GM12878 (cell line): ENCODE data around the gene PLAGL1. TPM values are rescaled to one million over a fixed set of nuclear protein-coding genes. Genes with fewer than 3 reads are reported as not detected.

Experiments used
- ATAC-seq: fragments of 200-7000 bp; cut with Tn5 transposase; 3 replicates; pipeline ENCODE4 v1.9.1; 2020; ENCODE audit warnings: mild to moderate bottlenecking, moderate library complexity
- BruUV-seq: library from RNA; stranded (reverse); fragments of 400-500 nt; replicated peaks from 2 replicates; lab custom pipeline; 2021; lab: Mats Ljungman, UMichigan
- CTCF ChIA-PET: fragments of 300-600 bp; sonication (Branson Sonifier 250); formaldehyde crosslinking; extraction: SDS; loops from one replicate; lab custom pipeline; 2021; ENCODE audit warnings: inconsistent platforms; lab: Yijun Ruan, JAX
- POLR2A ChIA-PET: fragments of 350-600 bp; formaldehyde crosslinking; extraction: SDS; loops from one replicate; lab custom pipeline; 2021; ENCODE audit warnings: inconsistent platforms; lab: Charles Lee
- RAD21 ChIA-PET: fragments of 300-600 bp; sonication (Branson Sonifier 250); formaldehyde crosslinking; loops from one replicate; lab custom pipeline; 2023; ENCODE audit warnings: antibody characterized with exemption; ENCODE audit not compliant: unreplicated experiment; lab: Charles Lee
- SMC1A ChIA-PET: fragments of 300-600 bp; sonication (Branson Sonifier 250); formaldehyde crosslinking; loops from one replicate; lab custom pipeline; 2023; ENCODE audit not compliant: unreplicated experiment, uncharacterized antibody; lab: Charles Lee
- DNase-seq: peaks from one replicate; pipeline ENCODE4 v3.0.0-alpha.2; 2011; ENCODE audit warnings: low read depth, low spot score
- FAIRE-seq: peaks from 3 replicates; lab custom pipeline; 2011; peaks lifted over from hg19 to GRCh38; lab: Jason Lieb, UNC
- H2AFZ ChIP-seq: 2 replicates; pipeline ENCODE4 v1.6.0; 2011; ENCODE audit warnings: low read depth, low read length, control low read depth; ENCODE audit not compliant: control insufficient read depth
- H3K27ac ChIP-seq: 2 replicates; pipeline ENCODE4 v1.5.1; 2011; ENCODE audit warnings: control low read depth; ENCODE audit not compliant: control insufficient read depth, insufficient read depth
- H3K27me3 ChIP-seq, 2 experiments: replicated peaks in 1 of 2; 2 replicates each; pipeline versions ENCODE4 v1.6.0 to v1.6.1; 2011; ENCODE audit warnings: low read length in 1 of 2; ENCODE audit not compliant: control insufficient read depth in 2 of 2, insufficient read depth in 2 of 2
- H3K36me3 ChIP-seq, 2 experiments: 2 replicates each; pipeline ENCODE4 v1.5.1; 2011; ENCODE audit warnings: low read length in 1 of 2; ENCODE audit not compliant: control insufficient read depth in 2 of 2, insufficient read depth in 2 of 2
- H3K4me1 ChIP-seq: 2 replicates; pipeline ENCODE4 v1.6.1; 2011; ENCODE audit warnings: mild to moderate bottlenecking, low read length, moderate library complexity, mixed read lengths; ENCODE audit not compliant: control insufficient read depth, insufficient read depth
- H3K4me2 ChIP-seq: 2 replicates; pipeline ENCODE4 v1.6.0; 2011; ENCODE audit warnings: control low read depth; ENCODE audit not compliant: control insufficient read depth, insufficient read depth
- H3K4me3 ChIP-seq: fragments of 200-600 bp; sonication (generic); 2 replicates; pipeline ENCODE4 v1.5.1; 2016
- H3K79me2 ChIP-seq: 2 replicates; pipeline ENCODE4 v1.6.0; 2011; ENCODE audit warnings: low read length; ENCODE audit not compliant: control insufficient read depth, insufficient read depth
- H3K9ac ChIP-seq: 2 replicates; pipeline ENCODE4 v1.8.0; 2011; ENCODE audit warnings: low read length, control low read depth, mixed read lengths; ENCODE audit not compliant: control insufficient read depth, insufficient read depth
- H3K9me3 ChIP-seq: replicated peaks from 3 replicates; pipeline ENCODE4 v1.5.1; 2011; ENCODE audit warnings: mild to moderate bottlenecking, low read length; ENCODE audit not compliant: control insufficient read depth, insufficient read depth
- H4K20me1 ChIP-seq: 2 replicates; pipeline ENCODE4 v1.6.0; 2011; ENCODE audit not compliant: control insufficient read depth, insufficient read depth
- BHLHE40 ChIP-seq, 2 experiments: fragments of 450-650 bp in 1 of 2; IDR thresholded peaks; 2 replicates each; pipeline ENCODE4 v1.6.1; 2011 to 2017; ENCODE audit warnings: low read depth in 2 of 2, borderline replicate concordance in 1 of 2, improper control_type of control experiment in 1 of 2, low read length in 1 of 2, mild to moderate bottlenecking in 1 of 2
- IKZF2 ChIP-seq, 2 experiments: fragments of 450-650 bp; IDR thresholded peaks; 2 replicates each; pipeline ENCODE4 v1.6.1; 2017; ENCODE audit warnings: mild to moderate bottlenecking in 2 of 2, moderate library complexity in 2 of 2
- KLF5 ChIP-seq: fragments of 450-650 bp; IDR thresholded peaks from 2 replicates; pipeline ENCODE4 v1.6.1; 2014; ENCODE audit warnings: mild to moderate bottlenecking; ENCODE audit not compliant: partially characterized antibody
- MYB ChIP-seq: fragments of 150-350 bp; IDR thresholded peaks from 2 replicates; pipeline ENCODE4 v1.6.1; 2014; ENCODE audit warnings: mild to moderate bottlenecking, low read depth, low read length, borderline replicate concordance
- PAX5 ChIP-seq: IDR thresholded peaks from 2 replicates; pipeline ENCODE4 v1.6.1; 2011; ENCODE audit warnings: low read depth, low read length, borderline replicate concordance
- SMARCA5 ChIP-seq: fragments of 450-650 bp; IDR thresholded peaks from 2 replicates; pipeline ENCODE4 v1.6.1; 2017; ENCODE audit warnings: mild to moderate bottlenecking
- SPI1 ChIP-seq: IDR thresholded peaks from 2 replicates; pipeline ENCODE4 v1.6.1; 2011; ENCODE audit warnings: low read depth, mild to moderate bottlenecking, low read length, moderate library complexity, borderline replicate concordance; ENCODE audit not compliant: insufficient read depth
- SREBF1 ChIP-seq: IDR thresholded peaks from 2 replicates; pipeline ENCODE4 v1.6.1; 2012; ENCODE audit warnings: mild to moderate bottlenecking, low read length
- SUPT20H ChIP-seq: IDR thresholded peaks from 2 replicates; pipeline ENCODE4 v1.6.1; 2011; ENCODE audit warnings: low read depth, mild to moderate bottlenecking, low read length, moderate library complexity, borderline replicate concordance; ENCODE audit not compliant: control insufficient read depth
- TAF1 ChIP-seq: IDR thresholded peaks from 2 replicates; pipeline ENCODE4 v1.6.1; 2011; ENCODE audit warnings: mild to moderate bottlenecking, low read depth, low read length, borderline replicate concordance
- WGBS: methylation state at CpG from one replicate; pipeline ENCODE4 v1.1.6; 2016; ENCODE audit warnings: low lambda C conversion rate; ENCODE audit not compliant: insufficient replicate concordance, insufficient coverage; ENCODE audit errors: missing lambda C conversion rate; 5-methylcytosine and 5-hydroxymethylcytosine counted together
- in situ Hi-C: fragments of 300-500 bp; cut with MboI; formaldehyde crosslinking; loops from 9 replicates; pipeline ENCODE4 v1.14.3; 2018; ENCODE audit warnings: mixed read lengths
- intact Hi-C: fragments of 100-400 bp; cut with micrococcal nuclease; formaldehyde crosslinking; loops from one replicate; pipeline ENCODE4 v1.14.2; 2022; ENCODE audit not compliant: unreplicated experiment
- polyA plus RNA-seq, 11 experiments: library from polyadenylated mRNA; depleted of rRNA in 4 of 11; unstranded in 6 of 11; stranded (reverse) in 5 of 11; fragments of >200 nt; fragmentation: Nextera tagmentation in 4 of 11; fragmentation: Illumina TruSeq in 1 of 11; extraction: Ambion mirVana in 4 of 11; extraction: Trizol in 1 of 11; gene quantifications; 1 replicate in 1 of 11; 2 replicates in 10 of 11; pipeline versions ENCODE4 v1.2.1 to v1.2.3, GENCODE V29; 2011 to 2016; ENCODE audit warnings: inconsistent platforms in 2 of 11, missing spikeins in 2 of 11, low read depth in 1 of 11
- total RNA-seq, 4 experiments: library from RNA; depleted of rRNA in 3 of 4; stranded (reverse); fragments of >200 nt in 3 of 4; fragmentation: Illumina TruSeq in 1 of 4; extraction: Trizol in 1 of 4; gene quantifications; 2 replicates each; pipeline versions ENCODE4 v1.2.1 to v1.2.3, GENCODE V29; 2013 to 2021
- TF ChIP-seq, protein P1 (sequence below): fragments of 450-650 bp; formaldehyde crosslinking; IDR thresholded peaks from 2 replicates; pipeline ENCODE4 v1.4.0; 2022; ENCODE audit warnings: mild to moderate bottlenecking, moderate library complexity
- TF ChIP-seq, protein P2 (sequence below): IDR thresholded peaks from 2 replicates; pipeline ENCODE4 v1.6.1; 2012; ENCODE audit warnings: mild to moderate bottlenecking, low read depth, low read length

The PLAGL1 gene
- total and polyA plus RNA-seq, 10 of the 15 experiments (the other 5 are each of a cell fraction or from before 2014, with no cell fraction given) = 2.6 to 19.1 (median 5.7) TPM

DNA sequence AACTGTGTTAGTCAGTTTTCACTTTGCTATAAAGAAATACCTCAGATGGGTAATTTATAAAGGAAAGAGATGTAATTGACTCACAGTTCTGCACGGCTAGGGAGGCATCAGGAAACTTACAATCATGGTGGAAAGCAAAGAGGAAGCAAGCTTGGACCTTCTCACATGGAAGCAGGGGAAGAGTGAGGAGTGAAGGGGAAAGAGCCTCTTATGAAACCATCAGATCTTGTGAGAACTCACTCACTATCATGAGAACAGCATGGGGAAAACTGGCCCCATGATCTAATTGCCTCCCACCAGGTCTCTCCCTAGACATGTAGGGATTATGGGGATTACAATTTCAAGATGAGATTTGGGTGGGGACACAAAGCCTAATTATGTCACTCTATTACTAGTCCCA is 41.3 kb upstream of the PLAGL1 start:
- in situ Hi-C loops (no loop called here), intact Hi-C loops (no loop called here)
- H3K4me2 ChIP-seq = no peak overlapping the region
- BruUV-seq = no TSS peak
- no peaks in the 10 kb centered on the region for H3K27me3 ChIP-seq
- no peaks in the 10 kb centered on the region for H4K20me1 ChIP-seq
- peaks cover 5% of the 10 kb centered on the region; the same call in 2 of the 3 replicates for H3K9me3 ChIP-seq
- ChIA-PET SMC1A (no interaction called here), CTCF (interaction anchor here (0.6 kb wide), 1 partner anchor 93 kb away, joined by 3 read pairs; no protein-coding TSS in a partner anchor), RAD21 (no interaction called here), POLR2A (no interaction called here)
- H3K4me1 ChIP-seq = no peaks in the 10 kb centered on the region
- FAIRE-seq (no peak), ATAC-seq (no peak), DNase-seq (no peak)
- WGBS = 32% methylated on average over 1 of the region's 1 CpG
- TF ChIP-seq, protein P1, sequence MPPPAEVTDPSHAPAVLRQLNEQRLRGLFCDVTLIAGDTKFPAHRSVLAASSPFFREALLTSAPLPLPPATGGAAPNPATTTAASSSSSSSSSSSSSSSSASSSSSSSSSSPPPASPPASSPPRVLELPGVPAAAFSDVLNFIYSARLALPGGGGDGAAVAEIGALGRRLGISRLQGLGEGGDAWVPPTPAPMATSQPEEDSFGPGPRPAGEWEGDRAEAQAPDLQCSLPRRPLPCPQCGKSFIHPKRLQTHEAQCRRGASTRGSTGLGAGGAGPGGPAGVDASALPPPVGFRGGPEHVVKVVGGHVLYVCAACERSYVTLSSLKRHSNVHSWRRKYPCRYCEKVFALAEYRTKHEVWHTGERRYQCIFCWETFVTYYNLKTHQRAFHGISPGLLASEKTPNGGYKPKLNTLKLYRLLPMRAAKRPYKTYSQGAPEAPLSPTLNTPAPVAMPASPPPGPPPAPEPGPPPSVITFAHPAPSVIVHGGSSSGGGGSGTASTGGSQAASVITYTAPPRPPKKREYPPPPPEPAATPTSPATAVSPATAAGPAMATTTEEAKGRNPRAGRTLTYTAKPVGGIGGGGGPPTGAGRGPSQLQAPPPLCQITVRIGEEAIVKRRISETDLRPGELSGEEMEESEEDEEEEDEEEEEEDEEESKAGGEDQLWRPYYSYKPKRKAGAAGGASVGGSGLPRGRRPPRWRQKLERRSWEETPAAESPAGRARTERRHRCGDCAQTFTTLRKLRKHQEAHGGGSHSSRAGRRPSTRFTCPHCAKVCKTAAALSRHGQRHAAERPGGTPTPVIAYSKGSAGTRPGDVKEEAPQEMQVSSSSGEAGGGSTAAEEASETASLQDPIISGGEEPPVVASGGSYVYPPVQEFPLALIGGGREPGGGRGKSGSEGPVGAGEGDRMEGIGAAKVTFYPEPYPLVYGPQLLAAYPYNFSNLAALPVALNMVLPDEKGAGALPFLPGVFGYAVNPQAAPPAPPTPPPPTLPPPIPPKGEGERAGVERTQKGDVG = no peak
- no peak for TF ChIP-seq SPI1
- no peak for TF ChIP-seq PAX5
- TF ChIP-seq IKZF2 (IDR thresholded peaks at IDR 0.05) = no peak
- TF ChIP-seq BHLHE40 (IDR thresholded peaks at IDR 0.05; ENCODE audit: borderline replicate concordance in 1 of 2, low read depth in 2 of 2, low read length in 1 of 2) = no peak
- no peak for TF ChIP-seq MYB
- no peak for TF ChIP-seq KLF5
- TF ChIP-seq, protein P2, sequence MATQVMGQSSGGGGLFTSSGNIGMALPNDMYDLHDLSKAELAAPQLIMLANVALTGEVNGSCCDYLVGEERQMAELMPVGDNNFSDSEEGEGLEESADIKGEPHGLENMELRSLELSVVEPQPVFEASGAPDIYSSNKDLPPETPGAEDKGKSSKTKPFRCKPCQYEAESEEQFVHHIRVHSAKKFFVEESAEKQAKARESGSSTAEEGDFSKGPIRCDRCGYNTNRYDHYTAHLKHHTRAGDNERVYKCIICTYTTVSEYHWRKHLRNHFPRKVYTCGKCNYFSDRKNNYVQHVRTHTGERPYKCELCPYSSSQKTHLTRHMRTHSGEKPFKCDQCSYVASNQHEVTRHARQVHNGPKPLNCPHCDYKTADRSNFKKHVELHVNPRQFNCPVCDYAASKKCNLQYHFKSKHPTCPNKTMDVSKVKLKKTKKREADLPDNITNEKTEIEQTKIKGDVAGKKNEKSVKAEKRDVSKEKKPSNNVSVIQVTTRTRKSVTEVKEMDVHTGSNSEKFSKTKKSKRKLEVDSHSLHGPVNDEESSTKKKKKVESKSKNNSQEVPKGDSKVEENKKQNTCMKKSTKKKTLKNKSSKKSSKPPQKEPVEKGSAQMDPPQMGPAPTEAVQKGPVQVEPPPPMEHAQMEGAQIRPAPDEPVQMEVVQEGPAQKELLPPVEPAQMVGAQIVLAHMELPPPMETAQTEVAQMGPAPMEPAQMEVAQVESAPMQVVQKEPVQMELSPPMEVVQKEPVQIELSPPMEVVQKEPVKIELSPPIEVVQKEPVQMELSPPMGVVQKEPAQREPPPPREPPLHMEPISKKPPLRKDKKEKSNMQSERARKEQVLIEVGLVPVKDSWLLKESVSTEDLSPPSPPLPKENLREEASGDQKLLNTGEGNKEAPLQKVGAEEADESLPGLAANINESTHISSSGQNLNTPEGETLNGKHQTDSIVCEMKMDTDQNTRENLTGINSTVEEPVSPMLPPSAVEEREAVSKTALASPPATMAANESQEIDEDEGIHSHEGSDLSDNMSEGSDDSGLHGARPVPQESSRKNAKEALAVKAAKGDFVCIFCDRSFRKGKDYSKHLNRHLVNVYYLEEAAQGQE = no peak
- TF ChIP-seq TAF1 = no peak
- no peak for TF ChIP-seq SUPT20H
- no peak for TF ChIP-seq SREBF1
- TF ChIP-seq SMARCA5 = no peak
- no peak overlapping the region for H3K9ac ChIP-seq
- no peak overlapping the region for H2AFZ ChIP-seq
- H3K36me3 ChIP-seq = no peaks in the 10 kb centered on the region
- H3K4me3 ChIP-seq = no peak overlapping the region
- no peak overlapping the region for H3K27ac ChIP-seq
- H3K79me2 ChIP-seq = no peaks in the 10 kb centered on the region; the same call in 1 of the 2 replicates
